ENCODE data around the gene CRHBP.

The CRHBP gene

GRCh38 chr5:77015938-77016569 is 63.2 kb downstream of the CRHBP start:
- Mint-ChIP-seq H3K36me3 (no peaks in the 10 kb centered on the region), H3K4me1 (no peaks in the 10 kb centered on the region), H3K4me3 (no peak overlapping the region), H3K9me3 (no peaks in the 10 kb centered on the region), H3K27ac (no peak overlapping the region), H3K27me3 (peaks cover 9% of the 10 kb centered on the region)
- ATAC-seq (ENCODE audit: low read depth) = no peak
- DNase-seq (ENCODE audit: low spot score in 2 of 2) = peak in 1 of 2 donors; percentile 3

DNA sequence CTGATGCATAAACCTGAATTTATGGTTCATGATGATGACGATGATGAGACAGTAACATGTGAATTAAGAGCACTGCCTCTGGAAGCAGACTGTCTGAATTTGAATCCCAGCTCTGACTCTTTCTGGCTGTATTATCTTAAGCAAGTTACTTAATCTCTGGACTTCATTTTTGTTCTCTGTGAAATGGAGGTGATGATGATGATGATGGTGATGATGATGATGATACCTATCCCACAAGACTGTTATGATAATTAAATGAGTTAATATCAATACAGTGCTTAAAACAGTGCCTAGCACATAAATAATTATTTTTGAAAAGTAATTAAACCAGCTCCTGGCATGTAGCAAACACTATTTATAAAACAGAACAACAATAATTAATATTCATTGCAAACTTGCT is 64.1 kb downstream of the CRHBP start:
- no peaks in the 10 kb centered on the region for H3K36me3 Mint-ChIP-seq
- H3K9me3 Mint-ChIP-seq = no peaks in the 10 kb centered on the region
- no peak overlapping the region for H3K4me3 Mint-ChIP-seq
- no peak for DNase-seq (ENCODE audit: low spot score in 2 of 2)
- H3K27me3 Mint-ChIP-seq = peaks cover 9% of the 10 kb centered on the region
- ATAC-seq (ENCODE audit: low read depth) = no peak
- no peak overlapping the region for H3K27ac Mint-ChIP-seq
- H3K4me1 Mint-ChIP-seq = no peaks in the 10 kb centered on the region

- ATAC-seq (ENCODE audit: low read depth) = no peak
- Mint-ChIP-seq H3K36me3 (peaks cover 2% of the 10 kb centered on the region), H3K4me1 (no peaks in the 10 kb centered on the region), H3K27me3 (peaks cover 13% of the 10 kb centered on the region), H3K27ac (no peak overlapping the region), H3K4me3 (no peak overlapping the region), H3K9me3 (peaks cover 2% of the 10 kb centered on the region)
- no peak for DNase-seq (ENCODE audit: low spot score in 2 of 2)
Measured at GRCh38 chr5:77017668-77018067, 64.8 kb downstream of the CRHBP start.

Data from memory B cell (primary cell).